G401.6 (cell line): ENCODE measurements around the gene NKX1-2.

Experiments
- FAIRE-seq: peaks from 2 replicates; lab custom pipeline; 2012; peaks lifted over from hg19 to GRCh38; lab: Jason Lieb, UNC

Gene NKX1-2

GRCh38 chr10:124415210-124415609 lies 34.6 kb downstream of the NKX1-2 start:
- no peak for FAIRE-seq

DNA sequence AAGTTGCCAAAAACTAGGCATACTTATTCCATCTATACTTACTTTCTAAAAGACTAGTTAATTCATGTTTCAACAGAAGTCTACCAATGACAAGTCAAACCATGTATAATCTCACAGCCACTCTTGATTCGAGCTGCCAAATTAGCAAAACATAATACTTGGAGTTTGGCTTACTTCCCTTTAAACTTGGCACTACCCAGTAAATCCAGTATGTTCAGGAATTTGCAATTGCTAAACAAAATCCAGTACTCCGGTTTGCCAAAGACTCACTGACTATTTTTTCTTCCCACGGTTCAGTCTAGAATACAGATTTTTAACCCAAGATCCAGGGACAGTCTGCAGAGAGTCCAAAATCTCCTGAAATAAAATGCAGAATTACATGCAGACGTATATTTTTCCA lies 35.8 kb downstream of the NKX1-2 start:
- no peak for FAIRE-seq

DNA sequence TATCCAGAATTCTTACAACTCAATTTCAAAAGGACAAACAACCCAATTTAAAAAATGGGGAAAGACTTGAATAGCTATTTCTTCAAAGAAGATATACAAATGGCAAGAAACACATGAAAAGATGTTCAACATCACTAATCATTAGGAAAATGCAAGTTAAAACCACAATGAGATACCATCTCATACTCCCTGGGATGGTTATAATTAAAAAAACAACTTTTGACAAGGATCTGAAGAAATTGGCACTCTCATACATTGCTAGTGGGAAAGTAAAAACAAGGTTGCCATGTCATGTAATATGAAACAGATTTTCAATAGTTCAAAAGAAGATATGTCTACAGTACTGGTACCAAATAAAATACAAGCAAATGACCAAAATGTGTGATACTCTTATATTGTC lies 40.1 kb downstream of the NKX1-2 start:
- FAIRE-seq = peak; percentile 3

DNA sequence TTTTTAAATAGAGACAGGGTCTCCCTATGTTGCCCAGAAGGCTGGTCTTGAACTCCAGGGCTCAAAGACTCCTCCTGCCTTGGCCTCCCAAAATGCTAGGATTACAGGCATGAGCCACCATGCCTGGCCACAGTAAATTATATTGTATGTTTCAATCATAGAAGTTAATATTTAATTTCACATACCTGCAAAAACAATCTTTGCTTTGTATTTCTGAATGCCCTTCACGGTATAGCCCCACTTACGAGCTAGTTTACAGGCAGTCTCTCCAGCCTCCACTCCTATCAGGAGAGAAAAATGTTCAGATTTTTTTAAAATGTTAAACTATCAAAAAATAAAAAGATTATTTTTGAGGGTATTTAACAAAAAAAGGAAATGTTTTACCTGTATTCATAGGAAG lies 41.5 kb downstream of the NKX1-2 start:
- FAIRE-seq = no peak

DNA sequence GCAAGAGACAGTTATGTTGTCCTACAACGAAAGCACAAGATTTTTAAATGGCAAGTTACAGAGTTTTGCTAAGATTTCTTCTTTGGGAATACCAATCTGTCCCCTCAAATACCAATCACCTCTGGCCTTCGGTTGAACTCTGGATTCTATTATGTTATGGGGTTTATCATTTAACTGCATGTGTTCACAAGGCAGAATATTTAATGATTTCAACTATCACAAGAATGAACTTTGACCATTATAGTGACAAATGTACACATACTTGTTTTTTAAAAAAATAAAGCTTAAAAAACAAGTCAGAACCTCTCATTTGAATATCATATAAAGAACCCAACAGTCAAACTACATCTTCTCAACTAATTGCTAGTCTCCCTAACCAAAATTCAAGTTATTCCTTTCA lies 42.4 kb downstream of the NKX1-2 start:
- FAIRE-seq = no peak

GRCh38 chr10:124403548-124403947 lies 46.3 kb downstream of the NKX1-2 start:
- peak; percentile 88 for FAIRE-seq

DNA sequence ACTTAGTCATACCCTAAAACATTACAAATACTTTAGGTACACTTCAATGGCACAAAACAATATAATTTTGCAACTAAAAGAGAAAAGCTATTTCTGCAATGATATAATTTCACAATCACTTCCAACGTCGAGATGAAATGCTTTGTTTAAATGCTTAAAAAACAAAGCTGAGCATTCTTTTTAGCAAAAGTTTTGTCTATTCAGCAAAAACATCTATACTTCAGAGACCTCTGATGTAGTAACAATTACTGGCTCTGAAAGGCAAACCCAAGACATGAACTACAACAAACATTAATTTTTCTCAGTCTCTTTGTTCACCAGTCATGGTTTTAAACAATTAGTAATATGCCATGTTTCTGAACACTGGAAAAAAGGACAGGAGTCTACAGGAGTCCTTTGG lies 47.6 kb downstream of the NKX1-2 start:
- no peak for FAIRE-seq

GRCh38 chr10:124401633-124402032 lies 48.2 kb downstream of the NKX1-2 start:
- FAIRE-seq = no peak
